H9 (cell line): ENCODE results near the gene PTPRB. TPM values are rescaled to one million over a fixed set of nuclear protein-coding genes. Genes with fewer than 3 reads are reported as not detected.

Experiments
- DNase-seq: peaks from one replicate; pipeline ENCODE4 v3.0.0-alpha.2; 2017
- H2AFZ ChIP-seq: one replicate; pipeline ENCODE4 v1.6.1; 2013; ENCODE audit warnings: mild to moderate bottlenecking, low read length, control low read depth, moderate library complexity
- H2AK5ac ChIP-seq: 2 replicates; pipeline ENCODE4 v1.6.1; 2013; ENCODE audit warnings: low read length, control low read depth, mixed read lengths; ENCODE audit not compliant: insufficient read length
- H2BK120ac ChIP-seq: one replicate; pipeline ENCODE4 v1.6.1; 2013; ENCODE audit warnings: low read depth, mild to moderate bottlenecking, low read length, control low read depth, inconsistent platforms; ENCODE audit not compliant: poor library complexity, severe bottlenecking
- H2BK12ac ChIP-seq: 2 replicates; pipeline ENCODE4 v1.6.1; 2013; ENCODE audit warnings: low read length, control low read depth, mixed read lengths, low read depth; ENCODE audit not compliant: insufficient read length
- H2BK15ac ChIP-seq: 2 replicates; pipeline ENCODE4 v1.6.1; 2013; ENCODE audit warnings: low read depth, low read length, control low read depth
- H2BK20ac ChIP-seq: one replicate; pipeline ENCODE4 v1.6.1; 2013; ENCODE audit warnings: low read depth, mild to moderate bottlenecking, low read length, control low read depth, inconsistent platforms; ENCODE audit not compliant: poor library complexity, severe bottlenecking
- H2BK5ac ChIP-seq: 2 replicates; pipeline ENCODE4 v1.6.1; 2013; ENCODE audit warnings: low read length, control low read depth, mixed read lengths; ENCODE audit not compliant: insufficient read length
- H3K14ac ChIP-seq: 2 replicates; pipeline ENCODE4 v1.6.1; 2013; ENCODE audit warnings: low read length, control low read depth; ENCODE audit not compliant: insufficient read depth
- H3K18ac ChIP-seq: 2 replicates; pipeline ENCODE4 v1.6.1; 2013; ENCODE audit warnings: low read depth, mild to moderate bottlenecking, mixed read lengths, low read length, control low read depth; ENCODE audit not compliant: insufficient read length
- H3K23ac ChIP-seq: 2 replicates; pipeline ENCODE4 v1.6.1; 2013; ENCODE audit warnings: low read length, control low read depth, mixed read lengths, low read depth; ENCODE audit not compliant: insufficient read length
- H3K23me2 ChIP-seq: 2 replicates; pipeline ENCODE4 v1.6.1; 2013; ENCODE audit warnings: low read depth, mild to moderate bottlenecking, mixed read lengths, low read length, control low read depth; ENCODE audit not compliant: insufficient read length, poor library complexity, severe bottlenecking
- H3K27ac ChIP-seq: 2 replicates; pipeline ENCODE4 v1.5.1; 2013; ENCODE audit warnings: low read length, control low read depth, mixed read lengths, low read depth; ENCODE audit not compliant: insufficient read length
- H3K27me3 ChIP-seq: 2 replicates; pipeline ENCODE4 v1.6.1; 2013; ENCODE audit warnings: low read length, control low read depth, inconsistent platforms; ENCODE audit not compliant: insufficient read depth
- H3K4ac ChIP-seq: 2 replicates; pipeline ENCODE4 v1.6.1; 2013; ENCODE audit warnings: low read depth, mild to moderate bottlenecking, control low read depth, inconsistent platforms, low read length, moderate library complexity
- H3K4me1 ChIP-seq: 2 replicates; pipeline ENCODE4 v1.6.1; 2013; ENCODE audit warnings: low read length, control low read depth, inconsistent platforms; ENCODE audit not compliant: insufficient read depth
- H3K4me2 ChIP-seq: 2 replicates; pipeline ENCODE4 v1.6.1; 2013; ENCODE audit warnings: low read length, control low read depth, mixed read lengths; ENCODE audit not compliant: insufficient read length, insufficient read depth
- H3K56ac ChIP-seq: 2 replicates; pipeline ENCODE4 v1.6.1; 2013; ENCODE audit warnings: low read depth, mild to moderate bottlenecking, mixed read lengths, low read length, control low read depth; ENCODE audit not compliant: insufficient read length
- H3K79me1 ChIP-seq: 2 replicates; pipeline ENCODE4 v1.6.1; 2013; ENCODE audit warnings: low read depth, mild to moderate bottlenecking, moderate library complexity, low read length, control low read depth, inconsistent platforms; ENCODE audit not compliant: insufficient read depth, poor library complexity, severe bottlenecking
- H3K79me2 ChIP-seq: 2 replicates; pipeline ENCODE4 v1.6.1; 2013; ENCODE audit warnings: low read length, control low read depth, inconsistent platforms; ENCODE audit not compliant: insufficient read depth
- H3K9ac ChIP-seq: 2 replicates; pipeline ENCODE4 v1.6.1; 2013; ENCODE audit warnings: low read length, control low read depth, mixed read lengths; ENCODE audit not compliant: insufficient read length; ENCODE audit errors: extremely low read depth
- H3K9me3 ChIP-seq: one replicate; pipeline ENCODE4 v1.6.1; 2013; ENCODE audit warnings: low read depth, low read length, inconsistent platforms; ENCODE audit not compliant: control insufficient read depth
- H3T11ph ChIP-seq: one replicate; pipeline ENCODE4 v1.6.1; 2013; ENCODE audit warnings: mild to moderate bottlenecking, low read length, control low read depth, inconsistent platforms
- H4K20me1 ChIP-seq: one replicate; pipeline ENCODE4 v1.6.1; 2013; ENCODE audit not compliant: control insufficient read depth, insufficient read length, insufficient read depth
- H4K5ac ChIP-seq: 2 replicates; pipeline ENCODE4 v1.6.1; 2013; ENCODE audit warnings: low read depth, mild to moderate bottlenecking, mixed read lengths, low read length, control low read depth; ENCODE audit not compliant: insufficient read length
- H4K8ac ChIP-seq: replicated peaks from 2 replicates; pipeline ENCODE4 v1.6.1; 2013; ENCODE audit warnings: low read length, control low read depth, mixed read lengths, low read depth; ENCODE audit not compliant: insufficient read length
- H4K91ac ChIP-seq: 2 replicates; pipeline ENCODE4 v1.6.1; 2013; ENCODE audit warnings: low read depth, mild to moderate bottlenecking, moderate library complexity, mixed read lengths, low read length, control low read depth; ENCODE audit not compliant: insufficient read length
- H3K27ac Mint-ChIP-seq, 3 experiments: 2 replicates in 2 of 3; 3 replicates in 1 of 3; pipeline ENCODE4 v1.8.0; 2020 to 2021; ENCODE audit warnings: mixed read lengths in 3 of 3, mild to moderate bottlenecking in 1 of 3, moderate library complexity in 1 of 3
- H3K27me3 Mint-ChIP-seq: 2 replicates; pipeline ENCODE4 v1.8.0; 2021; ENCODE audit warnings: low read depth, mild to moderate bottlenecking, moderate library complexity, mixed read lengths
- H3K36me3 Mint-ChIP-seq, 3 experiments: 2 replicates in 2 of 3; 3 replicates in 1 of 3; pipeline ENCODE4 v1.8.0; 2020 to 2021; ENCODE audit warnings: low read depth in 3 of 3, mixed read lengths in 3 of 3; ENCODE audit not compliant: insufficient read depth in 1 of 3
- H3K4me1 Mint-ChIP-seq, 2 experiments: 2 replicates each; pipeline ENCODE4 v1.8.0; 2020; ENCODE audit warnings: mixed read lengths in 2 of 2
- H3K4me3 Mint-ChIP-seq, 2 experiments: 2 replicates in 1 of 2; 3 replicates in 1 of 2; pipeline ENCODE4 v1.8.0; 2020 to 2021; ENCODE audit warnings: mild to moderate bottlenecking in 2 of 2, mixed read lengths in 2 of 2, moderate library complexity in 1 of 2
- H3K9me3 Mint-ChIP-seq, 2 experiments: 2 replicates in 1 of 2; 3 replicates in 1 of 2; pipeline ENCODE4 v1.8.0; 2020; ENCODE audit warnings: mild to moderate bottlenecking in 2 of 2, mixed read lengths in 2 of 2, moderate library complexity in 1 of 2
- WGBS: extraction: QIAGEN DNeasy Blood & Tissue Kit; methylation state at CpG from one replicate; pipeline ENCODE4 v1.1.7; 2013; ENCODE audit warnings: missing lambda C conversion rate, low lambda C conversion rate, mixed read lengths; ENCODE audit not compliant: insufficient read length; ENCODE audit errors: extremely low coverage; 5-methylcytosine and 5-hydroxymethylcytosine counted together
- total RNA-seq: library from RNA; stranded (reverse); gene quantifications from 2 replicates; pipeline ENCODE4 v1.2.1, GENCODE V29; 2021
- TF ChIP-seq, protein P1 (sequence below): fragments of 200-600 bp; sonication (generic); conservative IDR thresholded peaks from 3 replicates; pipeline ENCODE4 v1.8.0; 2021; ENCODE audit warnings: antibody characterized with exemption, mild to moderate bottlenecking

The PTPRB gene
- total RNA-seq, 1 experiment from 2014 or later: 1.4 TPM

DNA sequence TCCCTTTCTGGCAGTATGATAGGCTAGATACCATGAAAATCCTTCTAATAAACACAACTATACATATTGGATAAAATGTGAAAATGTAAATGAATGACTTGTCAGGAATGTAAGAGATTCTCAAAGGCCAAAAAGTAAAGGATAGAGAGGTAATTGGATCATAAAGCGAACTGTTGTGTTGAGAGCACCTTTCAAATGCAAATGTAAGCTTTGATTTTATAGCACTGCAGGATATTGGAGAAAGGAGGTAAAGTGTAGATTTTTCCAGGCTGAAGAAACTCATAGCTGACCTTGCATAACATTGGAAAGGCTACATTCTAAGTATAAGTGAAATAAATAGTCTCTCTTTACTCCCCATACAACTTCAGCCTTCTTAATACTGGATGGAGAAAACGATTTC is 54.0 kb downstream of the PTPRB start:
- no peak overlapping the region for H4K5ac ChIP-seq
- no peak overlapping the region for H3K4ac ChIP-seq
- no peak overlapping the region for H3K9ac ChIP-seq
- no peaks in the 10 kb centered on the region for H3K23me2 ChIP-seq
- no peak overlapping the region for H2AFZ ChIP-seq
- H3K18ac ChIP-seq: no peak overlapping the region
- no peak overlapping the region for H3K56ac ChIP-seq
- H3K36me3 Mint-ChIP-seq: peaks cover 16 to 29% (median 23%) of the 10 kb centered on the region in 3 experiments
- no peak overlapping the region for H2BK120ac ChIP-seq
- no peak overlapping the region for H3K4me3 Mint-ChIP-seq
- TF ChIP-seq, protein P1, sequence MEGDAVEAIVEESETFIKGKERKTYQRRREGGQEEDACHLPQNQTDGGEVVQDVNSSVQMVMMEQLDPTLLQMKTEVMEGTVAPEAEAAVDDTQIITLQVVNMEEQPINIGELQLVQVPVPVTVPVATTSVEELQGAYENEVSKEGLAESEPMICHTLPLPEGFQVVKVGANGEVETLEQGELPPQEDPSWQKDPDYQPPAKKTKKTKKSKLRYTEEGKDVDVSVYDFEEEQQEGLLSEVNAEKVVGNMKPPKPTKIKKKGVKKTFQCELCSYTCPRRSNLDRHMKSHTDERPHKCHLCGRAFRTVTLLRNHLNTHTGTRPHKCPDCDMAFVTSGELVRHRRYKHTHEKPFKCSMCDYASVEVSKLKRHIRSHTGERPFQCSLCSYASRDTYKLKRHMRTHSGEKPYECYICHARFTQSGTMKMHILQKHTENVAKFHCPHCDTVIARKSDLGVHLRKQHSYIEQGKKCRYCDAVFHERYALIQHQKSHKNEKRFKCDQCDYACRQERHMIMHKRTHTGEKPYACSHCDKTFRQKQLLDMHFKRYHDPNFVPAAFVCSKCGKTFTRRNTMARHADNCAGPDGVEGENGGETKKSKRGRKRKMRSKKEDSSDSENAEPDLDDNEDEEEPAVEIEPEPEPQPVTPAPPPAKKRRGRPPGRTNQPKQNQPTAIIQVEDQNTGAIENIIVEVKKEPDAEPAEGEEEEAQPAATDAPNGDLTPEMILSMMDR: no peak
- H3K27me3 ChIP-seq: no peaks in the 10 kb centered on the region
- H2AK5ac ChIP-seq: no peak overlapping the region
- H3K4me2 ChIP-seq: no peak overlapping the region
- H2BK15ac ChIP-seq: no peak overlapping the region
- H3K27ac Mint-ChIP-seq: no peak overlapping the region
- H3K23ac ChIP-seq: no peak overlapping the region
- no peak for DNase-seq
- no peak overlapping the region for H3T11ph ChIP-seq
- no peak overlapping the region for H4K8ac ChIP-seq
- H3K27me3 Mint-ChIP-seq: no peaks in the 10 kb centered on the region
- H3K27ac ChIP-seq: no peak overlapping the region
- H3K4me1 ChIP-seq: no peaks in the 10 kb centered on the region
- H3K79me1 ChIP-seq: no peaks in the 10 kb centered on the region
- no peaks in the 10 kb centered on the region for H4K20me1 ChIP-seq
- H2BK12ac ChIP-seq: no peak overlapping the region
- H2BK5ac ChIP-seq: no peak overlapping the region
- no peak overlapping the region for H2BK20ac ChIP-seq
- peaks cover 0 to 4% of the 10 kb centered on the region in 2 experiments; a peak in 1 of 4 replicates for H3K4me1 Mint-ChIP-seq
- no peak overlapping the region for H4K91ac ChIP-seq
- no peaks in the 10 kb centered on the region for H3K79me2 ChIP-seq
- H3K9me3 ChIP-seq: peaks cover 4% of the 10 kb centered on the region
- no peak overlapping the region for H3K14ac ChIP-seq
- peaks cover 25 to 33% of the 10 kb centered on the region in 2 experiments for H3K9me3 Mint-ChIP-seq
- no CpG with 5 or more reads among the region's 2 CpGs for WGBS
